Ammon's horn (tissue), 1 donor: ENCODE data around the gene RCL1.
"Not testable (repeated sequence)": the region's sequence is repeated elsewhere in the genome, so short reads cannot be mapped to it uniquely, and the experiment has no call there.

Experiments used
- DNase-seq: peaks from one replicate; pipeline ENCODE4 v3.0.0-alpha.2; 2016; ENCODE audit warnings: low spot score

The RCL1 gene

GRCh38 chr9:4783191-4783590 lies 9.6 kb upstream of the RCL1 start:
- not testable (repeated sequence) for DNase-seq

- DNase-seq, result no peak
These were observed 8.3 kb upstream of the RCL1 start for GRCh38 chr9:4784403-4784802.

GRCh38 chr9:4786599-4786998 lies 6.1 kb upstream of the RCL1 start:
- no peak for DNase-seq

- no peak for DNase-seq
These were observed 4.9 kb upstream of the RCL1 start for GRCh38 chr9:4787876-4788275.

- DNase-seq, result no peak
These were observed 4.0 kb upstream of the RCL1 start for GRCh38 chr9:4788703-4789102.

GRCh38 chr9:4792054-4792571 lies 631 bp upstream of the RCL1 start:
- peak; percentile 20 for DNase-seq

- DNase-seq, result no peak
These were observed 983 bp downstream of the RCL1 start for GRCh38 chr9:4793459-4794395.

GRCh38 chr9:4794691-4795090 lies 1.9 kb downstream of the RCL1 start:
- no peak for DNase-seq

GRCh38 chr9:4795108-4795507 lies 2.4 kb downstream of the RCL1 start:
- DNase-seq, result not testable (repeated sequence)

GRCh38 chr9:4796530-4796929 lies 3.8 kb downstream of the RCL1 start:
- DNase-seq, result no peak

GRCh38 chr9:4796988-4797853 lies 4.5 kb downstream of the RCL1 start:
- peak; percentile 54 for DNase-seq

- DNase-seq, result no peak
These were observed 5.1 kb downstream of the RCL1 start for GRCh38 chr9:4797854-4798150.

GRCh38 chr9:4798281-4799032 lies 5.7 kb downstream of the RCL1 start:
- DNase-seq, result no peak

- no peak for DNase-seq
These were observed 6.3 kb downstream of the RCL1 start for GRCh38 chr9:4799033-4799430.

GRCh38 chr9:4799775-4800174 lies 7.0 kb downstream of the RCL1 start:
- DNase-seq, result no peak

- DNase-seq, result no peak
These were observed 8.4 kb downstream of the RCL1 start for GRCh38 chr9:4801156-4801555.

- DNase-seq, result no peak
These were observed 11.2 kb downstream of the RCL1 start for GRCh38 chr9:4803670-4804530.

GRCh38 chr9:4804531-4805016 lies 11.8 kb downstream of the RCL1 start:
- DNase-seq, result no peak

- no peak for DNase-seq
These were observed 12.6 kb downstream of the RCL1 start for GRCh38 chr9:4805191-4805918.

- DNase-seq, result no peak
These were observed 17.8 kb downstream of the RCL1 start for GRCh38 chr9:4810565-4810964.
